ENCODE measurements around the gene CGNL1.

DNA sequence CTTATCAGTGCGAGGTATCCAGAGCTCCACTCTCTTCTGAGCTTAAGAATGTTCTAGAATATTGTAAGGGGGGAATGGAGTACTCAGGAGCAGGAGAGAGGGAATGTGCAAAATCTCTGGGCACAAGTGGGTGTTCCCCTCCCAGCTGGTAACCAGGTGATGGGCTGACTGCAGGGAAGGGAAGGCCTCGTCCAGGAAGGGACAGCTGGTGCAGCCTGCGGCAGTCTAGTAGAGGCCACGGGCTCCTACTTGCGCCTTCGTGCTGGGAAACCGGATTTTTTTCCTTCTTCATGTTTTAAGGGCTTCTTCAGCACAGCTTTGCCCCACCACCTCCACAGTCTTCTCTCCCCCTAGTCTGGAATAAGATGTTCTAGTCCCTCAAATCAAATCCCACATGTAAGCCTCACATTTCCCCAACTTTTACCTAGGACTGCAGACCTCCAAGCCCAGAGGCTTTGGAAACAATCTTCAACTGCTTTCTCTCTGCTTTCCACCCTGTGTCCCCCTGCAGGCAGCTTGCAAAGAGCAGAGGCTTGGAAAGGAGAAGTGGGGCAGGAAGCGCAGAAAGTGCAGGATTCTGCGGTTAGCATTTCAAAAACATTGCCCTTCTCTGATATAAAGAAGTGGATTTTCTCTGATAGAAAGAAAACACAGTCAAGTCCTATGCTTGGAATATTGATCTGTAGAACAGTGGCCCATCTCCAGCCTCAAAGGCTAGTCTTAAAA lies 11.9 kb upstream of the CGNL1 start:
- TF ChIP-seq, protein P1, sequence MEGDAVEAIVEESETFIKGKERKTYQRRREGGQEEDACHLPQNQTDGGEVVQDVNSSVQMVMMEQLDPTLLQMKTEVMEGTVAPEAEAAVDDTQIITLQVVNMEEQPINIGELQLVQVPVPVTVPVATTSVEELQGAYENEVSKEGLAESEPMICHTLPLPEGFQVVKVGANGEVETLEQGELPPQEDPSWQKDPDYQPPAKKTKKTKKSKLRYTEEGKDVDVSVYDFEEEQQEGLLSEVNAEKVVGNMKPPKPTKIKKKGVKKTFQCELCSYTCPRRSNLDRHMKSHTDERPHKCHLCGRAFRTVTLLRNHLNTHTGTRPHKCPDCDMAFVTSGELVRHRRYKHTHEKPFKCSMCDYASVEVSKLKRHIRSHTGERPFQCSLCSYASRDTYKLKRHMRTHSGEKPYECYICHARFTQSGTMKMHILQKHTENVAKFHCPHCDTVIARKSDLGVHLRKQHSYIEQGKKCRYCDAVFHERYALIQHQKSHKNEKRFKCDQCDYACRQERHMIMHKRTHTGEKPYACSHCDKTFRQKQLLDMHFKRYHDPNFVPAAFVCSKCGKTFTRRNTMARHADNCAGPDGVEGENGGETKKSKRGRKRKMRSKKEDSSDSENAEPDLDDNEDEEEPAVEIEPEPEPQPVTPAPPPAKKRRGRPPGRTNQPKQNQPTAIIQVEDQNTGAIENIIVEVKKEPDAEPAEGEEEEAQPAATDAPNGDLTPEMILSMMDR (conservative IDR thresholded peaks at IDR 0.05) = no peak; the same call in 1 of the 2 replicates
- TF ChIP-seq ZFX (IDR thresholded peaks at IDR 0.05) = no peak

All from C4-2B (cell line).